ENCODE results near the gene CCDC152.
"Not testable (repeated sequence)": the region's sequence is repeated elsewhere in the genome, so short reads cannot be mapped to it uniquely, and the experiment has no call there.

The CCDC152 gene

GRCh38 chr5:42813533-42813932 lies 56.9 kb downstream of the CCDC152 start:
- H3K36me3 ChIP-seq (ENCODE audit: control insufficient read depth in 2 of 2, insufficient read depth in 2 of 2, low read length in 2 of 2) = no peaks in the 10 kb centered on the region
- no peaks in the 10 kb centered on the region for H3K9me3 ChIP-seq (ENCODE audit: control insufficient read depth in 2 of 2, low read length in 2 of 2)
- H3K27ac ChIP-seq (ENCODE audit: low read length) = no peak overlapping the region
- H3K4me1 ChIP-seq (ENCODE audit: control insufficient read depth, insufficient read depth, low read length) = no peaks in the 10 kb centered on the region
- H3K9ac ChIP-seq (ENCODE audit: low read length in 2 of 2) = no peak overlapping the region
- no peaks in the 10 kb centered on the region for H3K27me3 ChIP-seq (ENCODE audit: control insufficient read depth in 1 of 2, insufficient read depth in 2 of 2, low read length in 2 of 2)
- H3K4me3 ChIP-seq (ENCODE audit: low read length in 2 of 2) = no peak overlapping the region

- H3K9ac ChIP-seq (ENCODE audit: low read length in 2 of 2) = not testable (repeated sequence)
Measured at GRCh38 chr5:42816546-42816945, 59.9 kb downstream of the CCDC152 start.

DNA sequence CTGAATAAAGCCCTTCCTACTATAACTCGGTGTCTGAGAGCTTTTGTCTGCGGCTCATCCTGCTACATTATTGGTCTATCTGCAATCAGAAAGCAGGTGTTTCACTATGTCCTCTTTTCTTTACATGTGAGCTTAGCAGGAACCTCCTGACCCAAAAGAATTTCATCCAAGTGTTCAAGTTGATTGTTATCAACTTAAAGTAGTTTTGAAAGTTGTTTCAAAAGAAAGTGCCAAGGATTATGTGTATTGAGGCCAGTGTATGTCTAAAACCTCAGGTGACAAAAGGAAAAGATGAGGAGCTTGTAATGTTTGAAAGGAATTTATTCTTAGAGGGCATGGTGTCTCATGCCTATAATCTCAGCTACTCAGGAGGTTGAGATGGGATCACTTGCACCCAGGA lies 63.1 kb downstream of the CCDC152 start:
- H3K9ac ChIP-seq (ENCODE audit: low read length in 2 of 2) = no peak overlapping the region
- H3K9me3 ChIP-seq (ENCODE audit: control insufficient read depth in 2 of 2, low read length in 2 of 2) = no peaks in the 10 kb centered on the region

More at GRCh38 chr5:42816546-42816945, 59.9 kb downstream of the CCDC152 start:
- H3K36me3 ChIP-seq (ENCODE audit: control insufficient read depth in 2 of 2, insufficient read depth in 2 of 2, low read length in 2 of 2); H3K4me3 ChIP-seq (ENCODE audit: low read length in 2 of 2); H3K9me3 ChIP-seq (ENCODE audit: control insufficient read depth in 2 of 2, low read length in 2 of 2); H3K27ac ChIP-seq (ENCODE audit: low read length); H3K27me3 ChIP-seq (ENCODE audit: control insufficient read depth in 1 of 2, insufficient read depth in 2 of 2, low read length in 2 of 2); H3K4me1 ChIP-seq (ENCODE audit: control insufficient read depth, insufficient read depth, low read length): not testable (repeated sequence)

GRCh38 chr5:42822548-42822947 lies 65.9 kb downstream of the CCDC152 start:
- Histone ChIP-seq H3K36me3 (ENCODE audit: control insufficient read depth in 2 of 2, insufficient read depth in 2 of 2, low read length in 2 of 2) (no peaks in the 10 kb centered on the region), H3K4me1 (ENCODE audit: control insufficient read depth, insufficient read depth, low read length) (peaks cover 5% of the 10 kb centered on the region), H3K4me3 (ENCODE audit: low read length in 2 of 2) (no peak overlapping the region), H3K27me3 (ENCODE audit: control insufficient read depth in 1 of 2, insufficient read depth in 2 of 2, low read length in 2 of 2) (no peaks in the 10 kb centered on the region), H3K9me3 (ENCODE audit: control insufficient read depth in 2 of 2, low read length in 2 of 2) (no peaks in the 10 kb centered on the region), H3K27ac (ENCODE audit: low read length) (no peak overlapping the region), H3K9ac (ENCODE audit: low read length in 2 of 2) (no peak overlapping the region)

More for the DNA sequence above, 63.1 kb downstream of the CCDC152 start:
- Histone ChIP-seq H3K4me3 (ENCODE audit: low read length in 2 of 2) (no peak overlapping the region), H3K27ac (ENCODE audit: low read length) (no peak overlapping the region), H3K27me3 (ENCODE audit: control insufficient read depth in 1 of 2, insufficient read depth in 2 of 2, low read length in 2 of 2) (no peaks in the 10 kb centered on the region), H3K4me1 (ENCODE audit: control insufficient read depth, insufficient read depth, low read length) (no peaks in the 10 kb centered on the region), H3K36me3 (ENCODE audit: control insufficient read depth in 2 of 2, insufficient read depth in 2 of 2, low read length in 2 of 2) (no peaks in the 10 kb centered on the region)

DNA sequence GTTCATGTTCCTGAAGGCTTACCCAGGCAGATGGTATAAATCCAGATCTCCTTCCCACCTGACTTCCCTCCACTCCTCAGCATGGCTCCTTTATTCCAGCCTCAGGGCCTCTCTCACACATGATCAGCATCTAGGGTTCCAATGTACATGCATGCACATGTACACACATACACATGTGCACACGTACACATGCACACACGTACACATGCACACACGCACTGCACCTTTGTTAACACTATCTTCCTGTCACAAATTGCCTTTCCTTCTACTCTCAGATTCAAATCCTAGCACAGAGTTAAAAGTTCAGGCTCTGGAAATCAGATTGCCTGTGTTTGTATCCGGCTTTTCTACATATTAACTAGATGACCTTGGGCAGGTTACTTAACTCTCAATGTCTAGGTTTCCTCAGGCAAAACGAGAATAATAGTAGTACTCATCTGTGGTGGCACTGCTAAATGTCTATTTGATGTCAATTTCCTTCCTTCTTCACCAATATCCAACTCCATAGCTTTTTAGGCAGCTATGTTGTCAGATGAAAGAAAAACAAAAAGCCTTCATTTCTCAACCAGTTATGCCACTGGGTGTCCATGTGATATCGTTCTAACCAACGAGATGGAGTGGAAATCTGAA lies 67.8 kb downstream of the CCDC152 start:
- no peaks in the 10 kb centered on the region for H3K9me3 ChIP-seq (ENCODE audit: control insufficient read depth in 2 of 2, low read length in 2 of 2)
- no peak overlapping the region for H3K27ac ChIP-seq (ENCODE audit: low read length)
- no peaks in the 10 kb centered on the region for H3K27me3 ChIP-seq (ENCODE audit: control insufficient read depth in 1 of 2, insufficient read depth in 2 of 2, low read length in 2 of 2)
- peaks cover 5% of the 10 kb centered on the region for H3K4me1 ChIP-seq (ENCODE audit: control insufficient read depth, insufficient read depth, low read length)
- no peak overlapping the region for H3K4me3 ChIP-seq (ENCODE audit: low read length in 2 of 2)
- H3K9ac ChIP-seq (ENCODE audit: low read length in 2 of 2) = no peak overlapping the region
- H3K36me3 ChIP-seq (ENCODE audit: control insufficient read depth in 2 of 2, insufficient read depth in 2 of 2, low read length in 2 of 2) = no peaks in the 10 kb centered on the region

DNA sequence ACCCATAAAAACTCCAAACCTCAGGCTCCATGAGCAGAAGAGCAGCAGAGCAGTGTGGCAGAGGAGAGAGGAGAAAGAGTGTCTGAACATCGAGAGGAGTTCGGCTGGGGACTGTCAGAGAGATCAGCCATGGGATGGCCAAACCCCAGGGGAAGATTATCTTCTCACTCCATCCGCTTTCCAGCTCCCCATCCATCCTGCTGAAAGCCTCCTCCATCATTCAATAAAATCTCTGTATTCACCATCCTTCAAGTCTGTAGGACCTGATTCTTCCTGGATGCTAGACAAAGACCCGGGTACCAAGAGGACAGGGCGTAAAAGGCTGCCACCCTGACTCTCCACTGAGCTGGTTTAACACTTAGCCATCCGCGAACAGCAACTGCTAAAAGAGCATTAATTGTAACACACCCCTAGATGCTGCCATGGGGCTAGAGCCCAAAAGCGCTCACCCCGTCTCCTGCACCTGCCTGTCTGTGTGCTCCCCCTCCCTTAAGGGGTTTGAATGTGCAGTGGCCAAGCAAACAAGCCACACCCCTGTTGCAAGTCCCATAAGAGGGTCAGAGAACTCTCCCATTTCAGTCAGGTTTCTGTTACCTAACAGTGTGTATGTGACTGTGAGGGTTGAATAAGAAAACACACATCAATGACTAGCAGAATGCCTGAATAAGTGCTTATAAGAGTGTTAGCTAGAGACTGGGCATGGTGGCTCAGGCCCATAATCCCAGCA lies 69.0 kb downstream of the CCDC152 start:
- H3K9me3 ChIP-seq (ENCODE audit: control insufficient read depth in 2 of 2, low read length in 2 of 2) = no peaks in the 10 kb centered on the region
- peaks cover 5% of the 10 kb centered on the region for H3K4me1 ChIP-seq (ENCODE audit: control insufficient read depth, insufficient read depth, low read length)
- no peaks in the 10 kb centered on the region for H3K36me3 ChIP-seq (ENCODE audit: control insufficient read depth in 2 of 2, insufficient read depth in 2 of 2, low read length in 2 of 2)
- H3K27me3 ChIP-seq (ENCODE audit: control insufficient read depth in 1 of 2, insufficient read depth in 2 of 2, low read length in 2 of 2) = no peaks in the 10 kb centered on the region
- H3K27ac ChIP-seq (ENCODE audit: low read length) = no peak overlapping the region
- no peak overlapping the region for H3K4me3 ChIP-seq (ENCODE audit: low read length in 2 of 2)
- no peak overlapping the region for H3K9ac ChIP-seq (ENCODE audit: low read length in 2 of 2)

DNA sequence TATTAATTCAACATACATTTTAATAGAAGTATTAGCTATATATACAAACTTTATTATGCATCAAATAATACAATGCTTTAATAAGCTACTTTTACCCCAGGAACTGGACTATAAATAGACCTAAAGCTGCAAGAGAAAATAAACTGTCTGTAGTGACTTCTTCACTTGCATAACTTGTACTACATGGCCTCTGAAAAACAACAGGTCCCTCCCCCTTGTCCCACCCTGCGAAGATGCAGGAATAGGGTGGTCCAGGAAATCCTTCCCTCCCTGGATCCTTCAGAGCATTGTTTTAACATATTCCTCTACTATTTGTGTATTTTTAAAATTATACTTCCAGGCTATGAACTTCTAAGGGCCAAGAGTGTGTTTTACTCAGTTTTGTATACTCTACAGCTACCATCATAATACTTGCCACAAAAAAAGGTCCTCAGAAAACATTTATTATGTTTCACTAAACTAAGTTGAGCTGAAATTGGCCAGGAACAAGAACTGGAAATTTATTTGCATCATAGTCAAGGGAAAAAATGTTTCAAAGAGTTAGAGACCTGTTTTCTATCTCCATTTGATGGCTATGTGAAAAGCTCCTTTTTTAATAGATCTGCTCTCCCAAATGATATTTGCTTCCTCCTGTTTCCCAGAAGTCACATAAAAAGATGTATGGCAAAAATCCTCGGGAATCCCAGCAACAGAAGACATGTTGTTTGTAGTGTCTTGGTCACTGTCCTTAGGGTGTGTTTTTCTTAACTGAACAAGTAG lies 70.3 kb downstream of the CCDC152 start:
- no peak overlapping the region for H3K27ac ChIP-seq (ENCODE audit: low read length)
- H3K9ac ChIP-seq (ENCODE audit: low read length in 2 of 2) = no peak overlapping the region
- no peaks in the 10 kb centered on the region for H3K27me3 ChIP-seq (ENCODE audit: control insufficient read depth in 1 of 2, insufficient read depth in 2 of 2, low read length in 2 of 2)
- H3K9me3 ChIP-seq (ENCODE audit: control insufficient read depth in 2 of 2, low read length in 2 of 2) = no peaks in the 10 kb centered on the region
- no peak overlapping the region for H3K4me3 ChIP-seq (ENCODE audit: low read length in 2 of 2)
- no peaks in the 10 kb centered on the region for H3K36me3 ChIP-seq (ENCODE audit: control insufficient read depth in 2 of 2, insufficient read depth in 2 of 2, low read length in 2 of 2)
- peaks cover 5% of the 10 kb centered on the region for H3K4me1 ChIP-seq (ENCODE audit: control insufficient read depth, insufficient read depth, low read length)

GRCh38 chr5:42828671-42829070 lies 72.1 kb downstream of the CCDC152 start:
- H3K27me3 ChIP-seq (ENCODE audit: control insufficient read depth in 1 of 2, insufficient read depth in 2 of 2, low read length in 2 of 2) = no peaks in the 10 kb centered on the region
- H3K27ac ChIP-seq (ENCODE audit: low read length) = no peak overlapping the region
- H3K36me3 ChIP-seq (ENCODE audit: control insufficient read depth in 2 of 2, insufficient read depth in 2 of 2, low read length in 2 of 2) = no peaks in the 10 kb centered on the region

GRCh38 chr5:42830924-42831323 lies 74.3 kb downstream of the CCDC152 start:
- no peak overlapping the region for H3K9ac ChIP-seq (ENCODE audit: low read length in 2 of 2)
- no peaks in the 10 kb centered on the region for H3K9me3 ChIP-seq (ENCODE audit: control insufficient read depth in 2 of 2, low read length in 2 of 2)
- H3K27ac ChIP-seq (ENCODE audit: low read length) = no peak overlapping the region
- no peaks in the 10 kb centered on the region for H3K36me3 ChIP-seq (ENCODE audit: control insufficient read depth in 2 of 2, insufficient read depth in 2 of 2, low read length in 2 of 2)
- H3K4me1 ChIP-seq (ENCODE audit: control insufficient read depth, insufficient read depth, low read length) = peaks cover 5% of the 10 kb centered on the region
- H3K27me3 ChIP-seq (ENCODE audit: control insufficient read depth in 1 of 2, insufficient read depth in 2 of 2, low read length in 2 of 2) = no peaks in the 10 kb centered on the region
- no peak overlapping the region for H3K4me3 ChIP-seq (ENCODE audit: low read length in 2 of 2)

More at GRCh38 chr5:42828671-42829070, 72.1 kb downstream of the CCDC152 start:
- H3K9ac ChIP-seq (ENCODE audit: low read length in 2 of 2) = no peak overlapping the region
- H3K4me3 ChIP-seq (ENCODE audit: low read length in 2 of 2) = no peak overlapping the region
- peaks cover 5% of the 10 kb centered on the region for H3K4me1 ChIP-seq (ENCODE audit: control insufficient read depth, insufficient read depth, low read length)
- no peaks in the 10 kb centered on the region for H3K9me3 ChIP-seq (ENCODE audit: control insufficient read depth in 2 of 2, low read length in 2 of 2)

DNA sequence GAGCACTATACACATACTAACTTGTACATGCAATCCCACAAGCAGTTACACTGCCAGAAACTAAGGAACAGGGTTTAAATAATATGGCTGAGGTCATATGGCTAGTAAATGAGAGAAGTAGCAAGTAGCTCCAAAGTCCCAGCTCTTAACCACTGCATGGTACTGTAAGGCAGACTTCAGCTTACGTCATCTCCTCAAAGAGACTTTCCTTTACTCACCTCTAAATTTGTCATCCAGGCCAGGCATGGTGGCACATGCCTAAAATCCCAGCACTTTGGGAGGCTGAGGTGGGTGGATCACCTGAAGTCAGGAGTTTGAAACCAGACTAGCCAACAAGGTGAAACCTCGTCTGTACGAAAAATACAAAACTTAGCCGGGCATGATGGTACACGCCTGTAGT lies 75.4 kb downstream of the CCDC152 start:
- Histone ChIP-seq H3K36me3 (ENCODE audit: control insufficient read depth in 2 of 2, insufficient read depth in 2 of 2, low read length in 2 of 2) (no peaks in the 10 kb centered on the region), H3K9me3 (ENCODE audit: control insufficient read depth in 2 of 2, low read length in 2 of 2) (no peaks in the 10 kb centered on the region), H3K9ac (ENCODE audit: low read length in 2 of 2) (no peak overlapping the region), H3K4me3 (ENCODE audit: low read length in 2 of 2) (no peak overlapping the region), H3K27me3 (ENCODE audit: control insufficient read depth in 1 of 2, insufficient read depth in 2 of 2, low read length in 2 of 2) (no peaks in the 10 kb centered on the region), H3K4me1 (ENCODE audit: control insufficient read depth, insufficient read depth, low read length) (no peaks in the 10 kb centered on the region), H3K27ac (ENCODE audit: low read length) (no peak overlapping the region)

Measured in stomach smooth muscle (tissue), 2 donors.